GM10266 (cell line): ENCODE measurements around the gene ALDH2.

Experiments
- DNase-seq: peaks from one replicate; pipeline ENCODE4 v3.0.0; 2012; ENCODE audit errors: extremely low spot score
- TF ChIP-seq, protein P1 (sequence below): IDR thresholded peaks from 2 replicates; pipeline ENCODE4 v1.5.1; 2012; ENCODE audit warnings: mild to moderate bottlenecking, low read depth; ENCODE audit not compliant: control insufficient read depth, insufficient read depth; ENCODE audit errors: missing control alignments

The ALDH2 gene

GRCh38 chr12:111754671-111755070, 12.1 kb upstream of the ALDH2 start:
- DNase-seq, result no peak
- TF ChIP-seq, protein P1, sequence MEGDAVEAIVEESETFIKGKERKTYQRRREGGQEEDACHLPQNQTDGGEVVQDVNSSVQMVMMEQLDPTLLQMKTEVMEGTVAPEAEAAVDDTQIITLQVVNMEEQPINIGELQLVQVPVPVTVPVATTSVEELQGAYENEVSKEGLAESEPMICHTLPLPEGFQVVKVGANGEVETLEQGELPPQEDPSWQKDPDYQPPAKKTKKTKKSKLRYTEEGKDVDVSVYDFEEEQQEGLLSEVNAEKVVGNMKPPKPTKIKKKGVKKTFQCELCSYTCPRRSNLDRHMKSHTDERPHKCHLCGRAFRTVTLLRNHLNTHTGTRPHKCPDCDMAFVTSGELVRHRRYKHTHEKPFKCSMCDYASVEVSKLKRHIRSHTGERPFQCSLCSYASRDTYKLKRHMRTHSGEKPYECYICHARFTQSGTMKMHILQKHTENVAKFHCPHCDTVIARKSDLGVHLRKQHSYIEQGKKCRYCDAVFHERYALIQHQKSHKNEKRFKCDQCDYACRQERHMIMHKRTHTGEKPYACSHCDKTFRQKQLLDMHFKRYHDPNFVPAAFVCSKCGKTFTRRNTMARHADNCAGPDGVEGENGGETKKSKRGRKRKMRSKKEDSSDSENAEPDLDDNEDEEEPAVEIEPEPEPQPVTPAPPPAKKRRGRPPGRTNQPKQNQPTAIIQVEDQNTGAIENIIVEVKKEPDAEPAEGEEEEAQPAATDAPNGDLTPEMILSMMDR, result no peak

GRCh38 chr12:111756196-111756595, 10.5 kb upstream of the ALDH2 start:
- TF ChIP-seq, protein P1, result no peak
- DNase-seq, result no peak

DNA sequence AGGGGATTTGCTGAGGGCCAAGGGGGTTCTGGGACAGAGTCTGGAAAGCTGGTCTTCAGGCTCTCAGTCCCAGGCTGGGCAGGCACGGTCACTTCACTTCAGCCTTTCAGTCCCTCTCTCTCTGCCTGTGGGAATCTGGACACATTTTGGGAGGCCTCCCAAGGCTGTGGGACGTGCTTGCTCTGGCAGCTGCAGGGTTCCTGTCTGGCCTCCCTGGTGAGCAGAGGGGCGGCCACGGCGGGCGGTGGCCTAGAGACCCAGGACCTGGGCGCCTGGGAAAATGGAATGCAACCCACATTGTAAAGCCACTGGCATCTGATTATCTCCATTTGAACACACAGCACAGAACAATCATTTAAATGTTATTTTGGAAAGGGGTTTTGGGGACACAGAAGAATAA, 10.1 kb upstream of the ALDH2 start:
- no peak for DNase-seq
- TF ChIP-seq, protein P1, result no peak

DNA sequence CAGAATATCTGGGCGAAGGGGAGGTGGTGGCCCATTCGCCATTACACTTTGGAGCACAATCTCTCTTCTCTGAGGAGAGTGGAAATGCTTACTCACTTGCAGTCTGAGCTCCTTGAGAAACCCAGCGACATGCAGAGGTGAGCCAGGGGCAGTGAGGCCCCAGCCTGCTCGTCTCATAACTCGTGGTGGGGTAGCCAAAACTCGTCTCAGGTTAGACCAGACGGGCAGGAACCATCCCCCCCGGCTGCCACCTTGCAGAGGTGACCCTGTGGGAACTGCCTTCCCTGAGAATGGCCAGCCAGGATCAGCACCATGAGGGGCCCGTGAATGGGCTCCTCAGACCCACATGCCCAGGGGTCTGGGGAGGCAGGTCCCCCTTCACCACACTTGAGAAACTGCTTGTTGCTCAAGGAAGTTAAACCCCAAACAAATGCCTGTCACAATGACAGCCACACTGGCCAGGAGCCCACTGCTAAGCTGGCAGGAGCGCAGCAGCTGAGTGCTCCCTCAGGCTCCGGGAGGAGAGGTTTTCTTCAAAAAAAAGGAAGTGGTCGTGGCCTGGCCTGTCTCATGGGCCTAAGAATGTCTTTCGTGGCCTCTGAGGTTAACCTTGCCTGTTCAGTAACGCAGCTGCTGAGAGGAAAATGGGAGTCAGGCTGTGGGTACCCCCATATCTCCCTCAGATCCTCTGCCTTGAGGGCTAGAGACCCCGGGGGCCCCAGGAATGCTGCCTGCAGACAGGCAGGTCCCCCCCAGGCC, 9.2 kb upstream of the ALDH2 start:
- TF ChIP-seq, protein P1, result no peak
- peak; percentile 53 for DNase-seq

GRCh38 chr12:111758120-111758561, 8.6 kb upstream of the ALDH2 start:
- peak; percentile 12 for DNase-seq
- TF ChIP-seq, protein P1, result no peak

GRCh38 chr12:111759271-111759670, 7.5 kb upstream of the ALDH2 start:
- DNase-seq, result no peak
- TF ChIP-seq, protein P1, result no peak

- no peak for DNase-seq
- TF ChIP-seq, protein P1, result no peak
Measured at GRCh38 chr12:111759991-111760390, 6.7 kb upstream of the ALDH2 start.
